Measurements from ENCODE around the gene MARK2. TPM values are rescaled to one million over a fixed set of nuclear protein-coding genes. Genes with fewer than 3 reads are reported as not detected.

MARK2 gene
- total RNA-seq, 1 experiment from 2014 or later, result 39.8 TPM

- Mint-ChIP-seq H3K27me3 (ENCODE audit: insufficient read depth, unreplicated experiment) (no peaks in the 10 kb centered on the region), H3K9me3 (ENCODE audit: unreplicated experiment) (no peaks in the 10 kb centered on the region), H3K4me3 (ENCODE audit: unreplicated experiment) (no peak overlapping the region), H3K36me3 (ENCODE audit: insufficient read depth, unreplicated experiment) (peaks cover 42% of the 10 kb centered on the region), H3K27ac (ENCODE audit: low read depth, unreplicated experiment) (no peak overlapping the region), H3K4me1 (ENCODE audit: insufficient read depth, unreplicated experiment) (no peaks in the 10 kb centered on the region)
- no TSS peak for BruUV-seq (replicated peaks)
- POLR2A ChIA-PET, result no interaction called here
- intact Hi-C loops (cut with micrococcal nuclease), result no loop called here
- TF ChIP-seq CTCF (IDR thresholded peaks at IDR 0.05; ENCODE audit: unreplicated experiment), result no peak
- DNase-seq (ENCODE audit: unreplicated experiment), result no peak
- CTCF ChIA-PET, result interaction anchor here (0.6 to 0.7 kb wide), 2 partner anchors 172 to 363 kb away, joined by 3 read pairs; no protein-coding TSS in a partner anchor
Observed at GRCh38 chr11:63910675-63911074, 71.8 kb downstream of the MARK2 start.

- TF ChIP-seq CTCF (IDR thresholded peaks at IDR 0.05; ENCODE audit: unreplicated experiment), result no peak
- POLR2A ChIA-PET, result no interaction called here
- Mint-ChIP-seq H3K27me3 (ENCODE audit: insufficient read depth, unreplicated experiment) (no peaks in the 10 kb centered on the region), H3K9me3 (ENCODE audit: unreplicated experiment) (no peaks in the 10 kb centered on the region), H3K4me1 (ENCODE audit: insufficient read depth, unreplicated experiment) (no peaks in the 10 kb centered on the region), H3K27ac (ENCODE audit: low read depth, unreplicated experiment) (no peak overlapping the region), H3K36me3 (ENCODE audit: insufficient read depth, unreplicated experiment) (peaks cover 35% of the 10 kb centered on the region), H3K4me3 (ENCODE audit: unreplicated experiment) (no peak overlapping the region)
- BruUV-seq (replicated peaks), result no TSS peak
- DNase-seq (ENCODE audit: unreplicated experiment), result no peak
- intact Hi-C loops (cut with micrococcal nuclease), result no loop called here
- CTCF ChIA-PET, result interaction anchor here (0.6 kb wide), 1 partner anchor 61 kb away, joined by 3 read pairs; no protein-coding TSS in a partner anchor
Observed at GRCh38 chr11:63911440-63911839, 72.5 kb downstream of the MARK2 start.

- Mint-ChIP-seq H3K4me3 (ENCODE audit: unreplicated experiment) (no peak overlapping the region), H3K27me3 (ENCODE audit: insufficient read depth, unreplicated experiment) (no peaks in the 10 kb centered on the region), H3K27ac (ENCODE audit: low read depth, unreplicated experiment) (no peak overlapping the region), H3K4me1 (ENCODE audit: insufficient read depth, unreplicated experiment) (no peaks in the 10 kb centered on the region), H3K36me3 (ENCODE audit: insufficient read depth, unreplicated experiment) (peaks cover 31% of the 10 kb centered on the region), H3K9me3 (ENCODE audit: unreplicated experiment) (no peaks in the 10 kb centered on the region)
- intact Hi-C loops (cut with micrococcal nuclease), result no loop called here
- no peak for DNase-seq (ENCODE audit: unreplicated experiment)
- no peak for TF ChIP-seq CTCF (IDR thresholded peaks at IDR 0.05; ENCODE audit: unreplicated experiment)
- no TSS peak for BruUV-seq (replicated peaks)
- CTCF ChIA-PET, result no interaction called here
- POLR2A ChIA-PET, result no interaction called here
Observed at GRCh38 chr11:63911876-63912275, 73.0 kb downstream of the MARK2 start.

- CTCF ChIA-PET, result interaction anchor here (0.7 to 1.4 kb wide), 2 partner anchors 33 to 37 kb away, joined by 4 read pairs; no protein-coding TSS in a partner anchor
- peaks cover 3% of the 10 kb centered on the region for H3K4me1 Mint-ChIP-seq (ENCODE audit: insufficient read depth, unreplicated experiment)
- DNase-seq (ENCODE audit: unreplicated experiment), result no peak
- H3K27ac Mint-ChIP-seq (ENCODE audit: low read depth, unreplicated experiment), result no peak overlapping the region
- no peak for TF ChIP-seq CTCF (IDR thresholded peaks at IDR 0.05; ENCODE audit: unreplicated experiment)
- H3K36me3 Mint-ChIP-seq (ENCODE audit: insufficient read depth, unreplicated experiment), result peaks cover 31% of the 10 kb centered on the region
- H3K9me3 Mint-ChIP-seq (ENCODE audit: unreplicated experiment), result no peaks in the 10 kb centered on the region
- intact Hi-C loops (cut with micrococcal nuclease), result no loop called here
- no peak overlapping the region for H3K4me3 Mint-ChIP-seq (ENCODE audit: unreplicated experiment)
- no TSS peak for BruUV-seq (replicated peaks)
- POLR2A ChIA-PET, result no interaction called here
- H3K27me3 Mint-ChIP-seq (ENCODE audit: insufficient read depth, unreplicated experiment), result no peaks in the 10 kb centered on the region
Observed at GRCh38 chr11:63912678-63913077, 73.8 kb downstream of the MARK2 start.

Data from MCF 10A (cell line).